Neural crest cell (in vitro differentiated cells): ENCODE measurements around the gene KRTAP9-7. TPM values are rescaled to one million over a fixed set of nuclear protein-coding genes. Genes with fewer than 3 reads are reported as not detected.

Experiments used
- DNase-seq: peaks from one replicate; pipeline ENCODE4 v3.0.0; 2021; ENCODE audit warnings: low read depth, mixed read lengths, low spot score
- H3K27ac Mint-ChIP-seq: one replicate; pipeline ENCODE4 v1.8.0; 2021; ENCODE audit warnings: mild to moderate bottlenecking, mixed read lengths; ENCODE audit not compliant: unreplicated experiment
- H3K27me3 Mint-ChIP-seq: 2 replicates; pipeline ENCODE4 v1.8.0; 2021; ENCODE audit warnings: low read depth, mild to moderate bottlenecking, mixed read lengths
- H3K36me3 Mint-ChIP-seq: 2 replicates; pipeline ENCODE4 v1.8.0; 2021; ENCODE audit warnings: low read depth, mild to moderate bottlenecking, mixed read lengths
- H3K4me1 Mint-ChIP-seq: 2 replicates; pipeline ENCODE4 v1.8.0; 2021; ENCODE audit warnings: mixed read lengths
- H3K4me3 Mint-ChIP-seq: one replicate; pipeline ENCODE4 v1.8.0; 2021; ENCODE audit warnings: mild to moderate bottlenecking, mixed read lengths
- H3K9me3 Mint-ChIP-seq: 2 replicates; pipeline ENCODE4 v1.8.0; 2021; ENCODE audit warnings: mixed read lengths
- total RNA-seq: library from RNA; stranded (reverse); gene quantifications from 2 replicates; pipeline ENCODE4 v1.2.1, GENCODE V29; 2021
- TF ChIP-seq, protein P1 (sequence below): fragments of 200-600 bp; sonication (generic); conservative IDR thresholded peaks from 2 replicates; pipeline ENCODE4 v1.5.0; 2021; ENCODE audit warnings: antibody characterized with exemption, mild to moderate bottlenecking

The KRTAP9-7 gene
- total RNA-seq, 1 donor from 2014 or later, result not detected

DNA sequence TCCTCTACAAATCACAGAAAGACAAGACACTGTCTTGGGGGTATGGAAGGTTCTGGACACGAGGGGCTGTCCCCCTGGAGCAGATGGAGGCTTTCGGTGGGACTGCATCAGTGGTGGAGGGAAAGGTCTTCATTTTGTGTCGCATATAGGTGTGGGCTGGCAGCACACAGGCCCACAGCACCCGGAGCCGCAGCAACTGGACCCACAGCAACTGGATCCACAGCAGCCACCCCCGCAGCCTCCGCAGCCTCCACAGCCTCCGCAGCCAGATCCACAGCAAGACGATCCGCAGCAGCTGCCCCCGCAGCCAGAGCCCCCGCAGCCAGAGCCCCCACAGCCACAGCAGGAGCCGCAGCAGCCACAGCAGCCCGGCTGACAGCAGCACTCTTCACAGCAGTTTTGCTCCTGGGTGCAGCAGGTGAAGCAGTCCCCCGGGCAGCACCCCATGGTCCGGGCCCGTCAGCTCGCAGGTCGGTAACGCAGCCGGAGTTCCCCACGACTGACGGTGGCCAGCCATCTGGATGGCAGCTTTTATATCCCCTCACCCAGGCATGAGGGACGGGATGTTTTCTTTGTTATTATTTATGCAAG is 39.8 kb downstream of the KRTAP9-7 start, which contains the start of gene KRTAP17-1:
TSS of gene KRTAP17-1 (minus strand) at position 507 of the 591 bp plus-strand sequence. CDS start at position 447, 60 bp downstream.
- Mint-ChIP-seq H3K36me3 (no peaks in the 10 kb centered on the region), H3K27me3 (peaks cover 21% of the 10 kb centered on the region), H3K27ac (no peak within 1 kb of the TSS), H3K9me3 (peaks cover 4% of the 10 kb centered on the region), H3K4me1 (no peaks in the 10 kb centered on the region), H3K4me3 (no peak within 1 kb of the TSS)
- TF ChIP-seq, protein P1, sequence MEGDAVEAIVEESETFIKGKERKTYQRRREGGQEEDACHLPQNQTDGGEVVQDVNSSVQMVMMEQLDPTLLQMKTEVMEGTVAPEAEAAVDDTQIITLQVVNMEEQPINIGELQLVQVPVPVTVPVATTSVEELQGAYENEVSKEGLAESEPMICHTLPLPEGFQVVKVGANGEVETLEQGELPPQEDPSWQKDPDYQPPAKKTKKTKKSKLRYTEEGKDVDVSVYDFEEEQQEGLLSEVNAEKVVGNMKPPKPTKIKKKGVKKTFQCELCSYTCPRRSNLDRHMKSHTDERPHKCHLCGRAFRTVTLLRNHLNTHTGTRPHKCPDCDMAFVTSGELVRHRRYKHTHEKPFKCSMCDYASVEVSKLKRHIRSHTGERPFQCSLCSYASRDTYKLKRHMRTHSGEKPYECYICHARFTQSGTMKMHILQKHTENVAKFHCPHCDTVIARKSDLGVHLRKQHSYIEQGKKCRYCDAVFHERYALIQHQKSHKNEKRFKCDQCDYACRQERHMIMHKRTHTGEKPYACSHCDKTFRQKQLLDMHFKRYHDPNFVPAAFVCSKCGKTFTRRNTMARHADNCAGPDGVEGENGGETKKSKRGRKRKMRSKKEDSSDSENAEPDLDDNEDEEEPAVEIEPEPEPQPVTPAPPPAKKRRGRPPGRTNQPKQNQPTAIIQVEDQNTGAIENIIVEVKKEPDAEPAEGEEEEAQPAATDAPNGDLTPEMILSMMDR, result no peak
- DNase-seq, result no peak

DNA sequence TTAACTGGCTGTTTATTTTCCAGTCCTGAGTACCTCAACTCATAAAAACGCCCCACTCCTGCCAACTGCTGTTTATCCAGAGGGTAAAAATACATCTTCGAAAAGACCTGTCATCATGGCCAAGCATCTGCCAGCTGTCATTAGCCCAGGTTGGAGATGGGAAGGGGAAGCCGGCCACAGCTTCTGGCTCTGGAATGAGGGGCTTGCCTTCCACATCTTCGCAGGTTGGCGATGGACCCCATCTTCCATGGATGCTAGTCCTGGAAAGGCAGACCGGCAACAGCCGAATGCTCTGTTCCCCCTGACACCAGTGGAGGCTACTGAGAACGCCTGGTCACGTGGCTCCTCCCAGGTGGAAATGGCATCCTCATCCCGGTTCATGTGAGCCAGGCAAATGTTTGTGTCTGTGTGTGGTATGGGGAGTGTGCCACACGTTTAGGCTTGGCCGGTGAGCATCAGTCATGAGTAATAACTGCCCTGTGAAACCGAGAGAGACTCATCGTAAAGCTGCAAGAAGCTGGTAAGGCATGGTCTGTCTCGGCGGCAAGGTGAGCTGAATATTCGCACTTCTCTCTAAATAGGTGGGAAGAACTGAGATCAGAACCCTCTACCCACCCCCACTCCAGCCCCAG is 40.4 kb downstream of the KRTAP9-7 start:
- no peaks in the 10 kb centered on the region for H3K4me1 Mint-ChIP-seq
- TF ChIP-seq, protein P1, result no peak
- no peak overlapping the region for H3K4me3 Mint-ChIP-seq
- H3K27ac Mint-ChIP-seq, result no peak overlapping the region
- H3K27me3 Mint-ChIP-seq, result peaks cover 17% of the 10 kb centered on the region
- peaks cover 6% of the 10 kb centered on the region for H3K9me3 Mint-ChIP-seq
- no peak for DNase-seq
- H3K36me3 Mint-ChIP-seq, result no peaks in the 10 kb centered on the region

DNA sequence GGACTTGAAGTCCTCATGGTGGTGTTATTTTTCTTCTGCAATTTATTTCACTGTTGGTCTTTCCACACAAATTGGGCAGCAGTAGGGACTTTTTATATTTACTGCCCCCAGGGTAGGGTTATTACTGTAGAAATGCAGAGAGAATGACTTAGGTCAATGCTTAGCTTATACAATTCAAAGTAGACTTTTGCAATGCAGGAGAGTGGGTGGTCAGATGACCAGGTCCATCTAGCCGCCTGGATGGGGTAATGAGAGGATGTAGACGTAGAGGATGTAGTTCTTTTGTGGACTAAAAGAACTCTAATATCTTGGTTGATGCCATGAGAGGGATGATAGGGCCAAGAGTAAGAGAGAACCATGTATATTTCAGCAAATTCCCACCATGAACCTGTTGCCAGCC is 42.7 kb downstream of the KRTAP9-7 start:
- no peak for DNase-seq
- TF ChIP-seq, protein P1, result no peak
- Mint-ChIP-seq H3K4me3 (no peak overlapping the region), H3K27ac (no peak overlapping the region), H3K27me3 (peaks cover 7% of the 10 kb centered on the region), H3K4me1 (peaks cover 5% of the 10 kb centered on the region), H3K36me3 (no peaks in the 10 kb centered on the region), H3K9me3 (peaks cover 6% of the 10 kb centered on the region)

DNA sequence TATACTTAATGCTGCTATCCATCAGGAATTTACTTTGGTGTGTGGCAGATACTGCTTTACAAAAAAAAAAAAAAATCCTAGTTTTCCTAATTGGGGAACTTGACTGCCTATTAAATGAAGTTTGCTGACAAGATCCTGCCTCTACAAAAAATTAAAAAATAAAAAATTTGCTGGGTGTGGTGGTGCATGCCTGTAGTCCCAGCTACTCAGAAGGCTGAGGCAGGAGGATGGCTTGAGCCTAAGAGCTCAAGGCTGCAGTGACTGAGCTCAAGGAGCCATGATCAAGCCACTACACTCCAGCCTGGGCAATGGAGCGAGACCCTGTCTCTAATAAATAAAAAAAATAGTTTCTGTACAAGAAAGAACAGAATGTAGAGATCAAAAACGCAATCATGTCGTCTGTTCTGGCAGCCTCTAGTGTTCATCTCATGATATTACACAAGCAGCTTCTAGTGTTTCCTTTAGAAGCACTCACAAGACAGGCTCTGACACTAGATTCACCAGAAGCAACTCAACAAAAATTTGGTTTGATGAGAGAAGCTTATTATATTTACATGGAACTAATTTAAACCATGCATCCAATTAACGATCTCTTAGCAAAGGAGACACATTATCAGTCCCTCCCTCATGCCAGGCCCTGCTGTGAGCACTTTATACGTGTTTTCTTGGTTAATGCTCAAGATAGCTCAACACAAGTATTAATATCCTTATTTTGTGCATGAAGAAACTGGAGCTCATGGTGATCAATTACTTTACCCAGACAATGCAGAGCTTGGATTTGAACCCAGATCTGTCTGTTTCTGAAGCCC is 46.8 kb downstream of the KRTAP9-7 start:
- peaks cover 5% of the 10 kb centered on the region for H3K4me1 Mint-ChIP-seq
- H3K27ac Mint-ChIP-seq, result no peak overlapping the region
- TF ChIP-seq, protein P1, result peak; percentile 80
- no peak for DNase-seq
- no peaks in the 10 kb centered on the region for H3K36me3 Mint-ChIP-seq
- H3K4me3 Mint-ChIP-seq, result no peak overlapping the region
- no peaks in the 10 kb centered on the region for H3K27me3 Mint-ChIP-seq
- H3K9me3 Mint-ChIP-seq, result peaks cover 6% of the 10 kb centered on the region

DNA sequence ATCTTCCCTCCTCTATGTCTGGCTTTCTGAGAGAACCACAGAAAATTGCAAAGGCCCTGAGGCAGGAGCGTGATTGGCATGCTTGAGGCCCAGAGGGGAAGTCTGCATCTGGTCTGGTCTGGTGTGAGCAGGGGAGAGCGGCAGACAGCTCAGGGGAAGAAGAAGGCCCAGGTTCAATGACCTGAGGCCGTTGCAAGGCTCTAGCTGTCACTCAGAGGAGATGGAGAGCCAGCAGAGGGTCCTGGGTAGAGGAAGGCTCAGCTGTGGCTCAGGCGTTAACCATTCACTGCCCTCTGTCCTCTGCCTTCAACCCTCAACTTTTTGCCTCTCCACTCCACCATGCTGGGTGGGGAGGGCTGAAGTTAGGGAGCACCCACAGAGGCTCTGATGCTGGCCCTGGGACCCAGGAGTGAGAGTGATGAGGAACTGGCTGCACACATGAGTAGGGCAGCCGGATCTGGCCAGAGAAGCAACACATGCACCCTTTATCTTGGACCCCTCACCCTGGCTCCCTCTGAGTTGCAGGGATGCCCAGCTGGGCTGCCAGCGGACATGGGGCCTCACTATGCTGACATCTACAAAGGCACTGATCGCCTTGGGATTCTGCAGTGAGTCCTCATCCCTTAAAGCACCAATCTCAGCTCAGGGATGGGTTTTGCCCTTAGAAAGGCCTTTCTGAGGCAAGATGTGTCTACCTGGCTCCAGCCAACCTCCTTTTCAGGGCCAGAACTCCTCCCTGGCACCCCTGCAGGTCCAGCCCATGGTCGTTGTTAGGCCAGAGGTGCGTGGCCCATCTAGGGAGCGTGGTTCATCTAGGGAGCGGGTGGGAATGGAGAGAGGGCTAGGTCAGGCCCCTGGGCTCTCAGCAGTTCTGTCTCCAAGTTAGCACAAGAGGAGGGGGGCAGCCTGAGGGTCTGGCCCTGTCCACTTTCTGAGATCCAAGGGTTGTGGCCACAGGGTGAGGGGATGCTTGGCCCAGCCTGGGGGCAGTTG is 47.7 kb downstream of the KRTAP9-7 start:
- peaks cover 5% of the 10 kb centered on the region for H3K4me1 Mint-ChIP-seq
- H3K27me3 Mint-ChIP-seq, result no peaks in the 10 kb centered on the region
- peaks cover 6% of the 10 kb centered on the region for H3K9me3 Mint-ChIP-seq
- TF ChIP-seq, protein P1, result no peak
- H3K36me3 Mint-ChIP-seq, result no peaks in the 10 kb centered on the region
- no peak overlapping the region for H3K4me3 Mint-ChIP-seq
- DNase-seq, result no peak
- H3K27ac Mint-ChIP-seq, result peak overlapping the region; percentile 35
